ENCODE results near the gene RTP3. TPM values are rescaled to one million over a fixed set of nuclear protein-coding genes. Genes with fewer than 3 reads are reported as not detected.
"Not testable (repeated sequence)": the region's sequence is repeated elsewhere in the genome, so short reads cannot be mapped to it uniquely, and the experiment has no call there.

RTP3 gene
- total and polyA plus RNA-seq, 8 donors, result not detected

DNA sequence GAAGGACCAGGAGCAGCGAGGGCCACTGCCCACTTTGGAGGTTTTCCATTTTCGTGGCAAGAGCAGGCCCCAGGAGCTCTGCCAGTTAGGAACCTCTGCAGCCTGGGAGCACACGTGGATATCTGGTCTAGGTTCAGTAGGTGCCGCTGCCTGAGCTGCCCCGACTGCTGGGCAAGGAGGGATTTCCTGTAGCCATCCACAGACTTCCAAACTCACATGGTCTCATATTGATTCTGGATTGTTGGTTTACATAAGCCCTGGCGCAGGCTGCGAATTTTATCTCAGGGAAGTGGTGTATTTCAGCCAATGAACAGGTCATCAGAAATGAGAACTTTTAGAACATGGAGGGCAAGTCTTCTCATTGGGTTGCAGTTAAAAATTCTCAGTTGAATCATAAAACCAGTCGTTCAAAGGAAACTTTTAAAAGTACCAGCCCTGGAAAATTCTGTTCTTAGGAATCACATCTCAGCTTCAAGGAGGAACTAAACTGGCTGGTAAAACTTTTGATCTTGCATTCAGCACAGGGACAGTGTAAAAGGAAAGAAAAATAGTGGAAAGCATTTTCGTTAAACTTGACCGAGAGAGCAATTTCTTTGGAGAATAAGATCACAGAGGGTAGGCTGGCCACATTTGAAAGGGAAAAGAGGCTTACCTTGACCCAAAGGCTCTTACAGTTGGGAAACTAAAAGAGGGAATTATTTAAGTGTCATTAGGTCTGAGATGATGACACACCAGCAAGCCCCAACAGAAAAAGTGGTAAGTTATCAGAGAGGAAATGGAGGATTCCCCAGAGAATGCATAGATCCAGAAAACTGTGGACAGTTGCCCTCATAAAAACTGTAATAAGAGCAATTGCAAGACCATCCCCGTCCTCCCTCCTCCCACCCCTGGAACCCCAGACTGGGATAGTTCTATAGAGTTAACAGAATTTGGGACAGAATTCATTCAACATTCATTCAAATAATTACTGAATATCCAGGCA lies 6.4 kb upstream of the RTP3 start:
- Histone ChIP-seq H3K27me3 (no peaks in the 10 kb centered on the region), H3K4me1 (peaks cover 8 to 13% (median 8%) of the 10 kb centered on the region in 3 donors), H3K9me3 (no peaks in the 10 kb centered on the region), H3K27ac (peak overlapping the region in 2 of 4 donors; percentile 28 to 56), H3K4me3 (no peak overlapping the region), H3K36me3 (no peaks in the 10 kb centered on the region)
- FAIRE-seq (no peak), DNase-seq (peak; percentile 65 to 82 (median 68)), ATAC-seq (peak; percentile 76 to 84 (median 80))
- WGBS, 2 donors, result 38 to 40% methylated on average over 11 of the region's 11 CpGs
- intact Hi-C loops (cut with DNase I), result no loop called here
- TF ChIP-seq, protein P1, sequence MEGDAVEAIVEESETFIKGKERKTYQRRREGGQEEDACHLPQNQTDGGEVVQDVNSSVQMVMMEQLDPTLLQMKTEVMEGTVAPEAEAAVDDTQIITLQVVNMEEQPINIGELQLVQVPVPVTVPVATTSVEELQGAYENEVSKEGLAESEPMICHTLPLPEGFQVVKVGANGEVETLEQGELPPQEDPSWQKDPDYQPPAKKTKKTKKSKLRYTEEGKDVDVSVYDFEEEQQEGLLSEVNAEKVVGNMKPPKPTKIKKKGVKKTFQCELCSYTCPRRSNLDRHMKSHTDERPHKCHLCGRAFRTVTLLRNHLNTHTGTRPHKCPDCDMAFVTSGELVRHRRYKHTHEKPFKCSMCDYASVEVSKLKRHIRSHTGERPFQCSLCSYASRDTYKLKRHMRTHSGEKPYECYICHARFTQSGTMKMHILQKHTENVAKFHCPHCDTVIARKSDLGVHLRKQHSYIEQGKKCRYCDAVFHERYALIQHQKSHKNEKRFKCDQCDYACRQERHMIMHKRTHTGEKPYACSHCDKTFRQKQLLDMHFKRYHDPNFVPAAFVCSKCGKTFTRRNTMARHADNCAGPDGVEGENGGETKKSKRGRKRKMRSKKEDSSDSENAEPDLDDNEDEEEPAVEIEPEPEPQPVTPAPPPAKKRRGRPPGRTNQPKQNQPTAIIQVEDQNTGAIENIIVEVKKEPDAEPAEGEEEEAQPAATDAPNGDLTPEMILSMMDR (IDR thresholded peaks at IDR 0.05), result no peak

- Histone ChIP-seq H3K27me3 (no peaks in the 10 kb centered on the region), H3K36me3 (no peaks in the 10 kb centered on the region), H3K4me1 (peaks cover 8 to 13% (median 8%) of the 10 kb centered on the region in 3 donors), H3K9me3 (no peaks in the 10 kb centered on the region), H3K27ac (no peak overlapping the region), H3K4me3 (no peak overlapping the region)
- TF ChIP-seq, protein P1 (IDR thresholded peaks at IDR 0.05), result no peak
- ATAC-seq (no peak), DNase-seq (no peak), FAIRE-seq (no peak)
- WGBS, 2 donors, result 76% methylated on average over 6 of the region's 6 CpGs
- intact Hi-C loops (cut with DNase I), result no loop called here
Observed at GRCh38 chr3:46492890-46493547, 4.8 kb upstream of the RTP3 start.

GRCh38 chr3:46494491-46494890 lies 3.3 kb upstream of the RTP3 start:
- H3K4me3 ChIP-seq; FAIRE-seq; H3K9me3 ChIP-seq; H3K27ac ChIP-seq; intact Hi-C loops (cut with DNase I); H3K27me3 ChIP-seq; ATAC-seq; H3K4me1 ChIP-seq; H3K36me3 ChIP-seq: not testable (repeated sequence)
- DNase-seq, result peak in 1 of 6 donors; percentile 33
- 94 to 98% methylated on average over 9 to 28 of the region's 33 CpGs for WGBS, 2 donors

DNA sequence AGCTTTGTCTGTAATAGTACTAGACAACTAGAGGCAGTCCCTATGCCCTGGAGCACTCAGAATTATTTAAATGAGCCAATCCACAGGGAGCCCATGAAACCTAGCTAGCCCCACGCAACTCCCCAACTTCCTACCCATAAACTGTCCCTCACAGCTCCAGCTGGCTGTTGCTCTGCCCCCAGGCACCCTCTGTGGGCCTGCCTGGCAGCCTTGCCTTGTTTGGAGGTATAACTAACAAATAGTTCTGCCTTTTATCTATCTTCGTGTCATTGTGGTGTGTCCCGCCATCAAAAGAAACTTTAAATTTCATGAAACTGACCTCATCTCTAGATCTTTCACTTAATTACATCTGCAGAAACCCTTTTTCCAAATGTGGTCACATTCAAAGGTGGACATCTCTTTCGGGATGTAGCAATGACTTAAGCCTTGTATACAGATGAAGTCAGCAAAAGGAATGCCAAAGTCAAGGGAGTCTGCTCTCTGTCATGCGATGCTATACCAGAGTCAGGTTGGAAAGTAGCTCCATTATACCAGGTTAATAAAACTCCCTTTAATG lies 1.8 kb upstream of the RTP3 start:
- ATAC-seq, result no peak
- TF ChIP-seq, protein P1 (IDR thresholded peaks at IDR 0.05), result no peak
- Histone ChIP-seq H3K9me3 (no peaks in the 10 kb centered on the region), H3K4me1 (peaks cover 0 to 1% (median 0%) of the 10 kb centered on the region in 3 donors), H3K27me3 (no peaks in the 10 kb centered on the region), H3K27ac (no peak overlapping the region), H3K4me3 (no peak overlapping the region), H3K36me3 (no peaks in the 10 kb centered on the region)
- no peak for DNase-seq
- intact Hi-C loops (cut with DNase I), result no loop called here
- FAIRE-seq, result no peak
- 88 to 93% methylated on average over 5 of the region's 5 CpGs for WGBS, 2 donors

GRCh38 chr3:46496746-46497555 lies 825 bp upstream of the RTP3 start:
- TF ChIP-seq, protein P1 (IDR thresholded peaks at IDR 0.05), result no peak
- no peak overlapping the region for H3K27ac ChIP-seq
- ATAC-seq, result no peak
- no peaks in the 10 kb centered on the region for H3K9me3 ChIP-seq
- no peak for DNase-seq
- H3K4me1 ChIP-seq, result no peaks in the 10 kb centered on the region
- H3K27me3 ChIP-seq, result no peaks in the 10 kb centered on the region
- WGBS, 2 donors, result 57 to 71% methylated on average over 8 to 9 of the region's 9 CpGs
- FAIRE-seq, result no peak
- H3K36me3 ChIP-seq, result no peaks in the 10 kb centered on the region
- H3K4me3 ChIP-seq, result no peak overlapping the region
- intact Hi-C loops (cut with DNase I), result no loop called here

All from pancreas (tissue), 10 donors.